Measurements from ENCODE around the gene COTL1. TPM values are rescaled to one million over a fixed set of nuclear protein-coding genes. Genes with fewer than 3 reads are reported as not detected.

The COTL1 gene
- total RNA-seq, 1 experiment from 2014 or later: 520 TPM

DNA sequence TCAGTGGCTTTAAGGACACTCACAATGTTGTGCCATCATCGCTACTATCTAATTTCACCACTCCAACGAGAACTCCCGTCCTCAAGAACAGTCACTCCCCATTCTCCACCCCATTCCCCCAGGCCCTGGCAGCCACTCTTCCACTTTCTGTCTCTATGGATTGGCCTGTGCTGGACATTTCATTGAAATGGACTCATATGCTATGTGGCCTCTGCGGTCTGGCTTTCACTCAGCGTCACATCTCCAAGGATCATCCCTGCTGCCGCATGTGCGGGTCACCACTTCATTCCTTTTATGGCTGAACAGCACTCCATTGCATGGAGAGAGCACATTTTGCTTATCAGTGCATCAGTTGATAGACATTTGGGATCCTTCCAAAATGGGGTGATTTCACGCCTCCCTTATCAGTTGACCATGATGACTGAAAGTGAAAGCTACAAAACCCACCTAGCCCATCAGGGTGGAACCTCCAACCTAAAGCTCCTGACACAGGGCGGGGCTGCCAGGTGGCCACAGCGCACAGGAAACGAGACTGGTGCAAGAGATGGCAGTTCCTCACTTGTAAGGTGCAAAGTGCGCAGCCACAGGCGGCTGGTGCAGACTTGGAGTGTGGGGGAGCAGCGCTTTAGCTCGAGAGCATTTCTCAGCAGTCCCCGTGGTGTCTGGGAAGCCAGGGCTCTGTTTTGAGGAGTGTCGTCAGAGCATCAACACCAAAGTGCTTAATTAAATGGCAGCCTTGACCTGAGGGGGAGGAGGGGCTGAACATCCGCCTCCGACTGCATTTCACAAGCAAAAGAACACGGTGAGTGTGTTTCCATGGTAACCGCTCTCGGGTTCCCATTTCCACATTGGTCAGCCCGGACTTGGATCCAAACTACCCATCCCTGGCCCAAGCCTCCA is 23.8 kb downstream of the COTL1 start:
- Histone ChIP-seq H3K27ac (no peak overlapping the region), H3K27me3 (replicated peaks) (no peaks in the 10 kb centered on the region), H3K36me3 (peaks cover 76% of the 10 kb centered on the region), H3K4me1 (replicated peaks) (peaks cover 23% of the 10 kb centered on the region), H3K9me3 (replicated peaks) (no peaks in the 10 kb centered on the region), H3K4me3 (no peak overlapping the region)
- no peak for DNase-seq (ENCODE audit: low read depth in 1 of 2, low spot score in 2 of 2)

DNA sequence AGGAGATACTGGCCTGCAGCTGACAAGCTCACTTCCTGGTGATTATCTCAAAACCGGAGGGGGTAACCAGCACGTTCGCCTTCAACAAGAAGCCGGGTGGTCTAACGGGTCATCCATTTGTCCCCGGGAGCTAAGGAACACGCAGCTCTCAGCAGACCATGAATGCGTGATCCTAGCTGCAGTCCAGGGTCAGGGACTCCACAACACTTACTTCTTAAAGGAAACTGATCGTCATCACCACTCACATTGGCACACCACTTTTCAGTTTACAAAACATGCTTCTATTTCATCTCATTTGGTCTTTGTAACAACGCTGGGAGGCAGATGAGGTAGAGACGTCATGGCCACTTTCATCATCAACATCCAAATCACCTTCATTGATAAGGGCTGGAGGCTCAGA is 25.2 kb downstream of the COTL1 start:
- H3K4me3 ChIP-seq: no peak overlapping the region
- no peaks in the 10 kb centered on the region for H3K27me3 ChIP-seq (replicated peaks)
- DNase-seq (ENCODE audit: low read depth in 1 of 2, low spot score in 2 of 2): no peak
- no peak overlapping the region for H3K27ac ChIP-seq
- no peaks in the 10 kb centered on the region for H3K9me3 ChIP-seq (replicated peaks)
- peaks cover 12% of the 10 kb centered on the region for H3K4me1 ChIP-seq (replicated peaks)
- H3K36me3 ChIP-seq: peaks cover 83% of the 10 kb centered on the region

DNA sequence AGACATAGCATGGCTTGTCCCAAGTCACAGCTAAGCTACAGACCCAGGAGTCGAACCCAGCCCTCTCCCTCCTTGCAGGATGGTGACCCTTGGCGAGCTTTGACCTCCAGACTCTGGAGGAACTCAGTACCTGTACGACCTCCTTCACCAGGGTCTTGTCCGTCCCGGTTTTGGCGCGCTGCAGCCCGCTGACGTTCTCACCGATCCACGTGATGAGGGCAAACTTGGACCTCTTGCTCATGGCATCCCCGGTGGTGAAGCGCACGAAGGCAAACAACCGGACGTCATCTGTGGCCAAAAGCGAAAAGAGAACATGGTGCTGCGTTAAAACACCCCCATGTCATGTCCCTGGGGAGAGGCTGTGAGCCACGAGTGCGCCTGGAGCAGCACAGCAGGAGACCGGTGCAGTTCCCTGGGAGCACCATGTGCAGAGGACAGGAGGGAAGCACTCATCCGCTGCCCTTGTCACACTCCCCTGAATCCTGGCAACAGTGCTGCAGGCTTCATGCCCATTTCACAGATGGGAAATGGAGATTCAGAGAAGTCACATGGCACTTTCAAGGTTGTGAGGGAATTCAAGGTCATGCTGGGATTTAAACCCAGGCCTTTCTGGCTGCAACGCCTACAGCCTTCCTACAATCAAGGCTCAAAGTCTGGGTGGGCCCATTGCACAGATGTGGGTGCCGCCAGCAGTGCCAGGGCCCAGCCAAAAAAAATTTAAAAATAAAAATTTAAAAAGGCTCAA is 27.7 kb downstream of the COTL1 start:
- DNase-seq (ENCODE audit: low read depth in 1 of 2, low spot score in 2 of 2): no peak
- Histone ChIP-seq H3K4me3 (no peak overlapping the region), H3K27ac (no peak overlapping the region), H3K27me3 (replicated peaks) (no peaks in the 10 kb centered on the region), H3K36me3 (peaks cover 81% of the 10 kb centered on the region), H3K4me1 (replicated peaks) (no peaks in the 10 kb centered on the region), H3K9me3 (replicated peaks) (no peaks in the 10 kb centered on the region)

DNA sequence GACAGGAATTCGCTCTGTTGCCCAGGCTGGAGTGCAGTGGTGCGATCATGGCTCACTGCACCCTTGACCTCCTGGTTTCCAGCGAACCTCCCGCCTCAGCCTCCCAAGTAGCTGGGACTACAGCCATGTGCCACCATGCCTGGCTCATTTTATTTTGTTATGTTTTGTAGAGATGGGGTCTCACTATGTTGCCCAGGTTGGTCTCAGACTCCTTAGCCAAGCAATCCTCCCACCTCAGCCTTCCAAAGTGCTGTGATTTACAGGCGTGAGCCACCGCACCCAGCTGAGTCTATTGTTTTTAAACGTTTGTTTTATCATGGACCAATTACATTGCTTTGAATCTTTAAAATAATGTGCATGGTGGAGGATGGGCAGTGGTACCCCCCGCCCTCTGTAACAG is 28.9 kb downstream of the COTL1 start:
- no peaks in the 10 kb centered on the region for H3K9me3 ChIP-seq (replicated peaks)
- H3K4me3 ChIP-seq: no peak overlapping the region
- peaks cover 81% of the 10 kb centered on the region for H3K36me3 ChIP-seq
- no peaks in the 10 kb centered on the region for H3K27me3 ChIP-seq (replicated peaks)
- DNase-seq (ENCODE audit: low read depth in 1 of 2, low spot score in 2 of 2): no peak
- no peak overlapping the region for H3K27ac ChIP-seq
- H3K4me1 ChIP-seq (replicated peaks): no peaks in the 10 kb centered on the region

GRCh38 chr16:84585886-84586285 is 32.0 kb downstream of the COTL1 start:
- Histone ChIP-seq H3K27me3 (replicated peaks) (no peaks in the 10 kb centered on the region), H3K36me3 (peaks cover 91% of the 10 kb centered on the region), H3K4me3 (no peak overlapping the region), H3K4me1 (replicated peaks) (no peaks in the 10 kb centered on the region), H3K9me3 (replicated peaks) (no peaks in the 10 kb centered on the region), H3K27ac (no peak overlapping the region)
- DNase-seq (ENCODE audit: low read depth in 1 of 2, low spot score in 2 of 2): no peak

GRCh38 chr16:84585467-84585866 is 32.4 kb downstream of the COTL1 start:
- H3K9me3 ChIP-seq (replicated peaks): no peaks in the 10 kb centered on the region
- H3K27ac ChIP-seq: no peak overlapping the region
- no peaks in the 10 kb centered on the region for H3K27me3 ChIP-seq (replicated peaks)
- no peaks in the 10 kb centered on the region for H3K4me1 ChIP-seq (replicated peaks)
- H3K4me3 ChIP-seq: no peak overlapping the region
- no peak for DNase-seq (ENCODE audit: low read depth in 1 of 2, low spot score in 2 of 2)
- H3K36me3 ChIP-seq: peaks cover 90% of the 10 kb centered on the region

- Histone ChIP-seq H3K36me3 (peaks cover 90% of the 10 kb centered on the region), H3K9me3 (replicated peaks) (no peaks in the 10 kb centered on the region), H3K27me3 (replicated peaks) (no peaks in the 10 kb centered on the region), H3K4me3 (no peak overlapping the region), H3K27ac (no peak overlapping the region), H3K4me1 (replicated peaks) (no peaks in the 10 kb centered on the region)
- DNase-seq (ENCODE audit: low read depth in 1 of 2, low spot score in 2 of 2): no peak
Measured at GRCh38 chr16:84584678-84585077, 33.2 kb downstream of the COTL1 start.

DNA sequence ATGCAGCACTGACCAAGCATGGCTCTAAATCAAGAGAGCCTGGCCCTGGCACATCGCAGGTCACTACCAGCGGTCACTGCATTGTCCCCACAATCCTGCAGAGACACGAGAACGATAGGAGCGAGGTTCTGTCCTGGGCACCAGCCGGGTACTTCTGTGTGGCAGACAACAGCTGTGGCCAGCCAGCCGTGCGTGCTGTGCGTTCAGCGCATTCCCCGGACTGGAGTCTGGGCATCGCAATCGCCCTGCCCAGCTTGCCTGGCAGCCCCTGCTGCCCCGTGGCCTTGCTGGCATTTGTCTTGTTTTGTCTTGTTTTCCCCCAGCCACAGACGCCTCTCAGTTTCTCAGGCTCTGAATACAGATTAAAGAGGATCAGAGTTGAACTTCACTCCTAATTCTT is 33.9 kb downstream of the COTL1 start:
- no peaks in the 10 kb centered on the region for H3K27me3 ChIP-seq (replicated peaks)
- H3K4me3 ChIP-seq: no peak overlapping the region
- H3K9me3 ChIP-seq (replicated peaks): no peaks in the 10 kb centered on the region
- H3K36me3 ChIP-seq: peaks cover 90% of the 10 kb centered on the region
- DNase-seq (ENCODE audit: low read depth in 1 of 2, low spot score in 2 of 2): no peak
- no peaks in the 10 kb centered on the region for H3K4me1 ChIP-seq (replicated peaks)
- no peak overlapping the region for H3K27ac ChIP-seq

- H3K27ac ChIP-seq: no peak overlapping the region
Measured at GRCh38 chr16:84582958-84583516, 34.8 kb downstream of the COTL1 start.

DNA sequence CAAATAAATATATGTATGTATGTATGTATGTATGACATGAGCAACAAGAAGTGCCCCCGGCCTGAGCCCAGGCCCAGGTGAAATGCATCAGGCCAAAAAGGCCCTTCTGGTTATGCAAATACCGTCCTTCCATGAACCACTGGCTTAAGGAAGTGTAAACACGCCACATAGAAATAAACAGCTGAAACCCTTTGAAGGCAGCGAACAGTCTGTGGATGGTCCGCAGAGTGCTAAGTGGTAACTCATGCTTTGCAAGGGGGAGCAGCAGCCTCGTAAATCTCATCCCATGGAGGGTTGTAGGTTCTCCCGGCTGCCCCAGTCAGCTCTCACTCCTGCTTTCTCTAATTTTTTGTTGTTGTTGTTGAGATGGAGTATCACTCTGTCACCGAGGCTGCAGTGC is 36.7 kb downstream of the COTL1 start:
- Histone ChIP-seq H3K36me3 (peaks cover 84% of the 10 kb centered on the region), H3K9me3 (replicated peaks) (no peaks in the 10 kb centered on the region), H3K27me3 (replicated peaks) (no peaks in the 10 kb centered on the region), H3K27ac (no peak overlapping the region), H3K4me3 (no peak overlapping the region), H3K4me1 (replicated peaks) (no peaks in the 10 kb centered on the region)
- no peak for DNase-seq (ENCODE audit: low read depth in 1 of 2, low spot score in 2 of 2)

More at GRCh38 chr16:84582958-84583516, 34.8 kb downstream of the COTL1 start:
- H3K27me3 ChIP-seq (replicated peaks): no peaks in the 10 kb centered on the region
- DNase-seq (ENCODE audit: low read depth in 1 of 2, low spot score in 2 of 2): no peak
- H3K9me3 ChIP-seq (replicated peaks): no peaks in the 10 kb centered on the region
- no peak overlapping the region for H3K4me3 ChIP-seq
- H3K36me3 ChIP-seq: peaks cover 91% of the 10 kb centered on the region
- H3K4me1 ChIP-seq (replicated peaks): no peaks in the 10 kb centered on the region

- DNase-seq (ENCODE audit: low read depth in 1 of 2, low spot score in 2 of 2): no peak
- Histone ChIP-seq H3K36me3 (peaks cover 84% of the 10 kb centered on the region), H3K27ac (no peak overlapping the region), H3K9me3 (replicated peaks) (no peaks in the 10 kb centered on the region), H3K27me3 (replicated peaks) (no peaks in the 10 kb centered on the region), H3K4me3 (no peak overlapping the region), H3K4me1 (replicated peaks) (no peaks in the 10 kb centered on the region)
Measured at GRCh38 chr16:84579936-84580335, 37.9 kb downstream of the COTL1 start.

GRCh38 chr16:84578538-84579126 is 39.2 kb downstream of the COTL1 start:
- Histone ChIP-seq H3K27ac (no peak overlapping the region), H3K4me3 (no peak overlapping the region), H3K9me3 (replicated peaks) (no peaks in the 10 kb centered on the region), H3K36me3 (peaks cover 83% of the 10 kb centered on the region), H3K27me3 (replicated peaks) (no peaks in the 10 kb centered on the region), H3K4me1 (replicated peaks) (no peaks in the 10 kb centered on the region)
- DNase-seq (ENCODE audit: low read depth in 1 of 2, low spot score in 2 of 2): no peak

DNA sequence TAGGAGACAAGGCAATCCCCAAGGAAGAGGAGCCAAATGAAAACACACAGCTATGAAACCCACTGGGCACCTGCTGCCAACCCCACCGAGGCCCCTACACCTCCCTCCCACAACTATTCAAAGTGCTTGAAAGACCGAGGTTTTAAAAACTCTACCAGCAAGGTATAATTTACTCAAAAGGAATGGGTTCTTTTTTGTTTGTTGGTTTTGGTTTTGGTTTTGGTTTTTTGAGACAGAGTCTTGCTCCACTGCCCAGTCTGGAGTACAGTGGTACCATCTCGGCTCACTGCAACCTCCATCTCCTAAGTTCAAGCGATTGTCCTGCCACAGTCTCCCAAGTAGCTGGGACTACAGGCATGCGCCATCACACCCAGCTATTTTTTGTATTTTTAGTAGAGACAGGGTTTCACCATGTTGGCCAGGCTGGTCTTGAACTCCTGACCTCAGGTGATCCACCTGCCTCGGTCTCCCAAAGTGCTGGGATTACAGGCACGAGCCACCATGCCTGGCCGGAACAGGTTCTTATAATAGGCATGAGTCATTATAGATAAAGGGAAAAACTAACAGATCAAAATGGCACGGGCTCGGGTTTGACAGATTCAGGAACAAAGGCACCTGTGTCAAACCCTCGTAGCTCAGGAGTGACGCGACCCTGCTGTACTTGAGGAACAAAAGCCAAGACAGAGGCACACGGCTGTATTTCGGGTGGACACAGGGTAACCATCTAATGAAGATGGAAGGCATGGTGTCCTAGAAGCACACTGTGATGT is 40.7 kb downstream of the COTL1 start:
- Histone ChIP-seq H3K4me3 (no peak overlapping the region), H3K9me3 (replicated peaks) (no peaks in the 10 kb centered on the region), H3K27ac (no peak overlapping the region), H3K36me3 (peaks cover 83% of the 10 kb centered on the region), H3K27me3 (replicated peaks) (no peaks in the 10 kb centered on the region), H3K4me1 (replicated peaks) (no peaks in the 10 kb centered on the region)
- DNase-seq (ENCODE audit: low read depth in 1 of 2, low spot score in 2 of 2): no peak
